ENCODE results near the gene LUC7L. TPM values are rescaled to one million over a fixed set of nuclear protein-coding genes. Genes with fewer than 3 reads are reported as not detected.

LUC7L gene
- total RNA-seq, 6 experiments from 2014 or later: 18.9 to 30.2 (median 20.4) TPM

DNA sequence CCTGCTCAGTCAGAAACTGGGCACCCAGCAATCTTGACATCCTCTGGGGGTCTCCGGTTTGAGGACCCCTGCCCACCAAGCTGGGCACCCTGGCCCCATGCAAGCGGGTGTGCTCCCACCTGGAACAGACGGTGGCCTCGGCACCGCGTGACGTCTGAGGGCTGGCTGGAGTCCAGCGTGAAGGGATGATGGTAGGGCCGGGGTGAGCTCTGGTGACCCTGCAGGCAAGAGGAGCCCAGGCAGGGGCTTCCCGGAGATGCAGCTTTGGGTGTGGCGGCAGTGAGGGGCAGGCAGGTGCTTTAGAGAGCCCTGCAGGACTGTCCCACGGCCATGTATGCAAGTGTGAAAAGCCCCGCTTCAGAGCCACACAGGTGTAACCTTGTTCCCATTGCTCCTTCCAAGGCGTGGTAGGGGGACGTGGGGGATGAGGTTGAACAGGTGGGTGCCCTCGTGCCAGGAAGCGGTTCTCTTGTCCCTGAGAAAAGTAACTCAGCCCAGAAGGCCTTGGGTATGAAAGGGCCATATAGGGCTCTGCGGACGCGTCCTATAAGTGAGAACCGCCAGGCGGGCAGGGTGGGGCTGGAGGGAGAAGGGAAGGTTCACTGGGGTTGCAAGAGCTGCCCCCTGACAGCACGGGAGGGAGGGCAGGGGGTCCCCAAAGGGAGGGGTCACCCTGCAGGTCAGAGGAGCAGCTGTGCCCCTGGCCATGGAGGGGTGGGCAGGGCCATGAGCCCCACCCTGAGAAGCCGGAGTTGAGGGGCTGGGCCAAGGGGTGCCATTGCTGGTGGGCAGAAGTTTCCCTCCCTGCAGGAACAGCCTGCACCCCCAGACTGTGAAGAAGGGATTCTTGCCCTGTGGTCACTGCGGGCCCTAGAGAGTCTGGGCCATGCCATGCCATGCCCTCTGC is 37.3 kb upstream of the LUC7L start:
- ATAC-seq (peak in 1 of 4 donors; percentile 14), DNase-seq (no peak)
- Histone ChIP-seq H3K4me3 (no peak overlapping the region), H3K27me3 (no peaks in the 10 kb centered on the region), H3K9me3 (no peaks in the 10 kb centered on the region), H3K27ac (no peak overlapping the region), H3K4me1 (no peaks in the 10 kb centered on the region), H3K36me3 (peaks cover 0 to 19% (median 1%) of the 10 kb centered on the region in 4 donors)
- TF ChIP-seq, protein P1, sequence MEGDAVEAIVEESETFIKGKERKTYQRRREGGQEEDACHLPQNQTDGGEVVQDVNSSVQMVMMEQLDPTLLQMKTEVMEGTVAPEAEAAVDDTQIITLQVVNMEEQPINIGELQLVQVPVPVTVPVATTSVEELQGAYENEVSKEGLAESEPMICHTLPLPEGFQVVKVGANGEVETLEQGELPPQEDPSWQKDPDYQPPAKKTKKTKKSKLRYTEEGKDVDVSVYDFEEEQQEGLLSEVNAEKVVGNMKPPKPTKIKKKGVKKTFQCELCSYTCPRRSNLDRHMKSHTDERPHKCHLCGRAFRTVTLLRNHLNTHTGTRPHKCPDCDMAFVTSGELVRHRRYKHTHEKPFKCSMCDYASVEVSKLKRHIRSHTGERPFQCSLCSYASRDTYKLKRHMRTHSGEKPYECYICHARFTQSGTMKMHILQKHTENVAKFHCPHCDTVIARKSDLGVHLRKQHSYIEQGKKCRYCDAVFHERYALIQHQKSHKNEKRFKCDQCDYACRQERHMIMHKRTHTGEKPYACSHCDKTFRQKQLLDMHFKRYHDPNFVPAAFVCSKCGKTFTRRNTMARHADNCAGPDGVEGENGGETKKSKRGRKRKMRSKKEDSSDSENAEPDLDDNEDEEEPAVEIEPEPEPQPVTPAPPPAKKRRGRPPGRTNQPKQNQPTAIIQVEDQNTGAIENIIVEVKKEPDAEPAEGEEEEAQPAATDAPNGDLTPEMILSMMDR (IDR thresholded peaks at IDR 0.05): no peak
- TF ChIP-seq POLR2A (IDR thresholded peaks at IDR 0.05): no peak
- intact Hi-C loops (cut with DNase I): no loop called here
- WGBS (ENCODE audit: insufficient coverage, low coverage, low lambda C conversion rate, missing lambda C conversion rate): 67% methylated on average over 4 of the region's 25 CpGs

DNA sequence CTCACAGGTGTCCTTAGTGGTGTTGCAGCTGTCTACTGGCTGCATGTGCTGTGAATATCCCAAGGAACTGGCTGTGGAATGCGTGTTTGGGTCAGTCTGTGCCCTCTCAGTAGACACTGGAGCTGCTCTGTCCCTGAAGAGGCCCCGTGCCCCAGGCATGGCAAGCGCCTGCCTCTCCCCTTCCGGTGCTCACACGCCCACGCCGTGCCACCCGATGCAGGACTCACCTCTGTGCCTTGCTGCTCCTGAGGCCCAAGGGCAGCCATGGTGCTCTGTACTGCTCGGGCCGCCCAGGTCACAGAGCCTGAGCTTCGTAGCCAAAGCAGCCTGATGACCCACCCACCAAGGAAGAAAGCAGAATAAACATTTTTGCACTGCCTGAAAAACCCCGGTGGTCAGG is 36.5 kb upstream of the LUC7L start:
- DNase-seq: no peak
- Histone ChIP-seq H3K36me3 (peaks cover 0 to 22% (median 1%) of the 10 kb centered on the region in 4 donors), H3K4me1 (no peaks in the 10 kb centered on the region), H3K27me3 (no peaks in the 10 kb centered on the region), H3K9me3 (no peaks in the 10 kb centered on the region), H3K4me3 (no peak overlapping the region), H3K27ac (no peak overlapping the region)
- intact Hi-C loops (cut with DNase I): no loop called here
- TF ChIP-seq, protein P1 (IDR thresholded peaks at IDR 0.05): no peak
- TF ChIP-seq POLR2A (IDR thresholded peaks at IDR 0.05): no peak
- 100% methylated on average over 1 of the region's 12 CpGs for WGBS (ENCODE audit: insufficient coverage, low coverage, low lambda C conversion rate, missing lambda C conversion rate)
- ATAC-seq: peak in 1 of 4 donors; percentile 16

DNA sequence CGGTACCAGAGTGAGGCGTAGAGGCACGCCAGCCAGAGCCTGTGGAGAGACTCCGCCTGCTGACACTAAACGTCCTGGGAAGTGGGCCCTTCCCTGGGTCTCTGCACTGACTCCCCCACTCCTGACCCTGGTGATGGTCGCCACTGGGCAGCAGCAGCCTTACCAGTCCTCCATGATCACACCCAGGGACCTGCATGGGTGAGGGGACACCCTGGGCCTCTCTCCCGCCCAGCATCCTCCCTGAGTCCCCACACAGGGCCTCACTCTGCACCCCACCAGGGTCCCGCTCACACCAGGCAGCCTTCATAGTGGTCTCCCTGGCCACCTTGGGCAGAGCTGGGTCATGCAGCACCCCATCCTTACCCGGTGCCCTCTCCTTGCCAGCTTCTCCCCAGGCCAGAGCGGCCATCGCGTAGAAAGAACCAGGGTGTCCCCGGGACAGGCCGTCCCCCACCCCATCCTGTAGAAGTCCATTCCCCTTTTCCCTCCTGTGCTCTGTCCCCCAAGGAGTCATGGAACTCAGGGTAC is 35.8 kb upstream of the LUC7L start:
- 100% methylated on average over 1 of the region's 14 CpGs for WGBS (ENCODE audit: insufficient coverage, low coverage, low lambda C conversion rate, missing lambda C conversion rate)
- no peaks in the 10 kb centered on the region for H3K4me1 ChIP-seq
- ATAC-seq: no peak

DNA sequence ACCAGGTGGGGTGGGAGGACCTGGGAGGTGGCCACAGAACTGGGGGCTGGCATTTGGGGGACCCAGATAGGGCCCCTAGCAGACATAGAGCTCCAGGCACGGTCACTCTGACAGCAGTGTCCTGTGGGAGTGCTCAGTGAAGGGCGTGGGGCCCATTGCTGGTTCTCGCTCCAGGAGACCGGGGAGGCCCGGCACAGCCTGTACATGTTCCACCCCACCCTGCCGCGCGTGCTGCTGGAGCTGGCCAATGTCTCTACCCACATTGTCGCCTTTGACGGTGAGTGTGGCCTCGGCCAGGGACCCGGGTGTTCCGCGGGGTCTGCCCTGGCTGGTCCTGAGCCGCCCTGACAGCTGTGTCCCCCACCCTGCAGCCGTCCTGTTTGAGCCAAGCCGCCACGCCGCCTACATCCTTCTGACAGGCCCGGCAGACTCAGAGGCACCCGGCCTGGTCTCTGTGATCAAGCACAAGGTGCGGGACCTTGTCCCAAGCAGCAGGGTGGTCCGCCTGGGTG is 35.2 kb upstream of the LUC7L start:
- intact Hi-C loops (cut with DNase I): no loop called here
- H3K36me3 ChIP-seq: peaks cover 0 to 32% (median 1%) of the 10 kb centered on the region in 4 donors

More for the DNA sequence above, 35.8 kb upstream of the LUC7L start:
- Histone ChIP-seq H3K27me3 (no peaks in the 10 kb centered on the region), H3K36me3 (peaks cover 0 to 27% (median 1%) of the 10 kb centered on the region in 4 donors), H3K9me3 (no peaks in the 10 kb centered on the region), H3K27ac (no peak overlapping the region), H3K4me3 (no peak overlapping the region)
- DNase-seq: peak in 1 of 3 donors; percentile 42
- no peak for TF ChIP-seq POLR2A (IDR thresholded peaks at IDR 0.05)
- TF ChIP-seq, protein P1 (IDR thresholded peaks at IDR 0.05): no peak
- intact Hi-C loops (cut with DNase I): no loop called here

More for the DNA sequence above, 35.2 kb upstream of the LUC7L start:
- ATAC-seq (no peak), DNase-seq (peak in 1 of 3 donors; percentile 14)
- Histone ChIP-seq H3K4me1 (no peaks in the 10 kb centered on the region), H3K9me3 (no peaks in the 10 kb centered on the region), H3K4me3 (no peak overlapping the region), H3K27me3 (no peaks in the 10 kb centered on the region), H3K27ac (no peak overlapping the region)
- WGBS (ENCODE audit: insufficient coverage, low coverage, low lambda C conversion rate, missing lambda C conversion rate): no CpG with 5 or more reads among the region's 23 CpGs
- no peak for TF ChIP-seq POLR2A (IDR thresholded peaks at IDR 0.05)
- TF ChIP-seq, protein P1 (IDR thresholded peaks at IDR 0.05): no peak
